ENCODE data around the gene RDH16. TPM values are rescaled to one million over a fixed set of nuclear protein-coding genes. Genes with fewer than 3 reads are reported as not detected.
A peak's percentile ranks its signal among the peaks of the same experiment; 100 is the strongest.

RDH16 gene
- total and polyA plus RNA-seq, 4 donors, result 0.11 to 0.68 (median 0.38) TPM

DNA sequence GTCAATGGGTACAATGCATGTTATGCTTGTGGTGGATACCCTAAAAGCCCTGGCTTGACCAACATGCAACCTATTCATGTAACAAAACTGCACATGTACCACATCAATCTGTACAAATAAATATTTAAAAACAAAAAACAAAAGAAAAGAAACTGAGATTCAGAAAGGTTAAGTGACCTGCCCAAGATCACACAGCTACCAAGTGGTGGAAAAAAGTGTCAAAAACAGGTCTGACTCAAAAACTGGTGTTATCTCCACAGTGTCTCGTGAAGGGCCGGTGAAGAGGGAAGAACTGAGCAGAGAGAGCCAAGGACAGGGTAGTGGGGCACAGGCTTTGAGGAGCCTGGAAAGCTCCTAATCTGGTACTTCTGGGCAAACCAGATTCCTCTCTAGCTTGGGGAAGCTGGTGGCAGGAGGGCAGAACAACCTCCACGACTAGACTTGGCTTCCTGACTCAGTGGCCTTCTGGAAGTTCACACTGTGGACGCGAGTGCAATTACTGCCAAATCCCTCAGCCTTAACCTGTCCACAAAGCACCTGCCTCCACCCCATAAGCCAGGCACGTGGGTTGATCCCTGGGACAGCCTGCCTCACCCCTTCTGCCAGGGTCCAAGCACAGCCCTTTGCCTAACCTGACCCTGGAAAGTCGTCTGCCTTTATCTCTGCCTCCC lies 33.4 kb upstream of the RDH16 start:
- H3K9me3 ChIP-seq (ENCODE audit: control insufficient read depth in 4 of 4, insufficient read depth in 3 of 4, low read length in 3 of 4), result no peaks in the 10 kb centered on the region
- no peak for DNase-seq
- peak overlapping the region in 1 of 2 donors; percentile 40 for H3K27ac ChIP-seq (ENCODE audit: low read depth in 1 of 2, low read length in 1 of 2)
- H3K9ac ChIP-seq (ENCODE audit: insufficient read depth in 1 of 2, low read length in 2 of 2), result no peak overlapping the region
- no peak for ATAC-seq (ENCODE audit: insufficient read depth, low FRiP score)
- peaks cover 0 to 16% (median 10%) of the 10 kb centered on the region in 5 donors for H3K4me1 ChIP-seq (ENCODE audit: control insufficient read depth in 5 of 5, insufficient read depth in 5 of 5, low read length in 5 of 5)
- H3K4me3 ChIP-seq, result no peak overlapping the region
- 27 to 37% methylated on average over 7 of the region's 7 CpGs for WGBS, 2 donors
- no peaks in the 10 kb centered on the region for H3K27me3 ChIP-seq (ENCODE audit: control insufficient read depth in 3 of 3, insufficient read depth in 3 of 3, low read length in 2 of 3)
- TF ChIP-seq, protein P1, sequence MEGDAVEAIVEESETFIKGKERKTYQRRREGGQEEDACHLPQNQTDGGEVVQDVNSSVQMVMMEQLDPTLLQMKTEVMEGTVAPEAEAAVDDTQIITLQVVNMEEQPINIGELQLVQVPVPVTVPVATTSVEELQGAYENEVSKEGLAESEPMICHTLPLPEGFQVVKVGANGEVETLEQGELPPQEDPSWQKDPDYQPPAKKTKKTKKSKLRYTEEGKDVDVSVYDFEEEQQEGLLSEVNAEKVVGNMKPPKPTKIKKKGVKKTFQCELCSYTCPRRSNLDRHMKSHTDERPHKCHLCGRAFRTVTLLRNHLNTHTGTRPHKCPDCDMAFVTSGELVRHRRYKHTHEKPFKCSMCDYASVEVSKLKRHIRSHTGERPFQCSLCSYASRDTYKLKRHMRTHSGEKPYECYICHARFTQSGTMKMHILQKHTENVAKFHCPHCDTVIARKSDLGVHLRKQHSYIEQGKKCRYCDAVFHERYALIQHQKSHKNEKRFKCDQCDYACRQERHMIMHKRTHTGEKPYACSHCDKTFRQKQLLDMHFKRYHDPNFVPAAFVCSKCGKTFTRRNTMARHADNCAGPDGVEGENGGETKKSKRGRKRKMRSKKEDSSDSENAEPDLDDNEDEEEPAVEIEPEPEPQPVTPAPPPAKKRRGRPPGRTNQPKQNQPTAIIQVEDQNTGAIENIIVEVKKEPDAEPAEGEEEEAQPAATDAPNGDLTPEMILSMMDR (IDR thresholded peaks at IDR 0.05; ENCODE audit: control extremely low read depth, extremely low read depth), result no peak
- no peaks in the 10 kb centered on the region for H3K36me3 ChIP-seq (ENCODE audit: control insufficient read depth in 4 of 4, insufficient read depth in 4 of 4, low read length in 4 of 4)

DNA sequence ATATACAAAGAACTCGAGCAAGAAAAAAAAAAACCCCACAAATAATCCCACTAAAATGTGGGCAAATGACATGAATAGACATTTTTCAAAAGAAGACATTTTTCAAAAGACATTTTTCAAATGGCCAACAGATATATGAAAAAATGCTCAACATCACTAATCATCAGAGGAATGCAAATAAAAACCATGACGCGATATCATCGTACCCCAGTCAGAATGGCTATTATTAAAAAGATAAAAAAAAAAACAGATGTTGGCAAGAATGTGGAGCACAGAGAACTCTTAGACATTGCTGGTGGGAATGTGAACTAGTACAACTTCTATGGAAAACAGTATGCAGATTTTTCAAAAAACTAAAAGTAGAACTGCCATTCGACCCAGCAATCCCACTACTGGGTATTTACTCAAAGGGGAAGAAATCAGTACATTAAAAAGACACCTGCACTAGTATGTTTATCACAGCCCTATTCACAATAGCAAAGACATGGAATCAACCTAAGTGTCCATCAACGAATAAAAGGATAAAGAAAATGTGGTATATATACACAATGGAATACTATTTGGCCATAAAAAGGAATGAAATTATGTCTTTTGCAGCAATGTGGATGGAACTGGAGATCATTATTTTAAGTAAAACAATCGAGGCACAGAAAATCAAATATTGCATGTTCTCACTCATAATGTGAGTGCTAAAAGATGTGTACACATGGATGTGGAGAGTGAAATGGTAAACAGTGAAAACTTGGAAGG lies 32.6 kb upstream of the RDH16 start:
- TF ChIP-seq, protein P1 (IDR thresholded peaks at IDR 0.05; ENCODE audit: control extremely low read depth, extremely low read depth), result no peak
- Histone ChIP-seq H3K36me3 (ENCODE audit: control insufficient read depth in 4 of 4, insufficient read depth in 4 of 4, low read length in 4 of 4) (no peaks in the 10 kb centered on the region), H3K4me3 (no peak overlapping the region), H3K9me3 (ENCODE audit: control insufficient read depth in 4 of 4, insufficient read depth in 3 of 4, low read length in 3 of 4) (no peaks in the 10 kb centered on the region), H3K9ac (ENCODE audit: insufficient read depth in 1 of 2, low read length in 2 of 2) (no peak overlapping the region), H3K27ac (ENCODE audit: low read depth in 1 of 2, low read length in 1 of 2) (no peak overlapping the region), H3K27me3 (ENCODE audit: control insufficient read depth in 3 of 3, insufficient read depth in 3 of 3, low read length in 2 of 3) (no peaks in the 10 kb centered on the region), H3K4me1 (ENCODE audit: control insufficient read depth in 5 of 5, insufficient read depth in 5 of 5, low read length in 5 of 5) (peaks cover 0 to 16% (median 10%) of the 10 kb centered on the region in 5 donors)
- 68 to 78% methylated on average over 7 of the region's 7 CpGs for WGBS, 2 donors
- ATAC-seq (ENCODE audit: insufficient read depth, low FRiP score) (no peak), DNase-seq (no peak)

DNA sequence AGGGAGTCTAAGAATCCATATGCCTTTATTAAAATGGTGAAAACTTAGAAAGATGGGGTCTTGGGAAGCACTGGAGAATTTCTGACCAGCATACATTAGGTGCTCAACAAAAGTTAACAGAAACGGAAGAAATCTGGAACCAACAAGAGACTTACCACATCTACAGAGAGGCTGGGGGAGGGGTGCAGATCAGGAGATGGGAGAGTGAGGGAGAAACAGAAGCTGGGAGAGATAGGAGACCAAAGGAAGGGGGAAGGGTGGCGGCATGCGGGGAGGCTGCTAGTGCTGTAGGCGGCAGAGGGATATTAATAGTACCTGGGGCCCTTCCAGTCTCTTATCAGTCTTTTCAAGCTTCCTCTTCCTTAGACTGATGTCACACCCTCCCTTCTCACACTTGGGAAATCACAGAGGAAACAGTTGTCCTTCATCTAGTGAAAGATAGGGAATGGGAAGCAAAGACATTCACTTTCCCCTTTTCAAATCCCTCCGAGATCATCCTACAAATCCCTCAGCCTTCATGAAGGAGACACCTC lies 30.9 kb upstream of the RDH16 start:
- Histone ChIP-seq H3K27me3 (ENCODE audit: control insufficient read depth in 3 of 3, insufficient read depth in 3 of 3, low read length in 2 of 3) (no peaks in the 10 kb centered on the region), H3K4me3 (no peak overlapping the region), H3K27ac (ENCODE audit: low read depth in 1 of 2, low read length in 1 of 2) (peak overlapping the region in 1 of 2 donors; percentile 22), H3K36me3 (ENCODE audit: control insufficient read depth in 4 of 4, insufficient read depth in 4 of 4, low read length in 4 of 4) (no peaks in the 10 kb centered on the region), H3K9ac (ENCODE audit: insufficient read depth in 1 of 2, low read length in 2 of 2) (no peak overlapping the region), H3K9me3 (ENCODE audit: control insufficient read depth in 4 of 4, insufficient read depth in 3 of 4, low read length in 3 of 4) (no peaks in the 10 kb centered on the region), H3K4me1 (ENCODE audit: control insufficient read depth in 5 of 5, insufficient read depth in 5 of 5, low read length in 5 of 5) (peaks cover 0 to 13% (median 10%) of the 10 kb centered on the region in 5 donors)
- peak in 2 of 3 donors; percentile 6 to 47 for DNase-seq
- no peak for ATAC-seq (ENCODE audit: insufficient read depth, low FRiP score)
- TF ChIP-seq, protein P1 (IDR thresholded peaks at IDR 0.05; ENCODE audit: control extremely low read depth, extremely low read depth), result no peak
- 8 to 31% methylated on average over 5 of the region's 5 CpGs for WGBS, 2 donors

Data from lung (tissue), 12 donors.